NCI-H2196 (cell line): ENCODE data around the gene FAM181A.

Experiments
- DNase-seq: peaks from one replicate; lab custom pipeline; 2025; ENCODE audit not compliant: unreplicated experiment; lab: John Stamatoyannopoulos, UW

FAM181A gene

GRCh38 chr14:93928184-93929047 is 1.3 kb downstream of the FAM181A start:
- DNase-seq: no peak

- no peak for DNase-seq
Observed at GRCh38 chr14:93929048-93929535, 1.9 kb downstream of the FAM181A start.

DNA sequence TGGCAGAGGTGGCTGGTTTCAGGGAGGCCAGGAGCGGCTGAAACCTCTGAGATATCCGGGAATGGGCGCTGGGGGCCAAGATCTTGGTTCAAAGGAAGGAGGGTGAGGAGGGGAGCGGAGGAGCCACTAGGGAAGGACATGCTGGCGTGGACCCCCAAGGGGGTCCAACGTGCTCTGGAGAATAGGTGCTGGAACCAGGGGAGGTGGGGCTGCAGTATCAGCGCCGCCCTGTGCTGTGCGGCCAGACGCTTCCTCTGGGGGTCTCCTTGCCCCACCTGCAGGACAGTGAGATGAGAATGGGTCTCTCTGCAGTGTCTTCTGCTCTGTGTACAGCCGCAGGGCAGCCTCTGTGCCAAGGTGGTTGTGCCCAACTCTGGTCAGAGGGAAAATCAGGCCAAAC is 2.5 kb downstream of the FAM181A start:
- no peak for DNase-seq

GRCh38 chr14:93930296-93930988 is 3.3 kb downstream of the FAM181A start:
- DNase-seq: no peak

GRCh38 chr14:93930989-93931307 is 3.8 kb downstream of the FAM181A start:
- DNase-seq: no peak

GRCh38 chr14:93932642-93933041 is 5.5 kb downstream of the FAM181A start:
- no peak for DNase-seq

DNA sequence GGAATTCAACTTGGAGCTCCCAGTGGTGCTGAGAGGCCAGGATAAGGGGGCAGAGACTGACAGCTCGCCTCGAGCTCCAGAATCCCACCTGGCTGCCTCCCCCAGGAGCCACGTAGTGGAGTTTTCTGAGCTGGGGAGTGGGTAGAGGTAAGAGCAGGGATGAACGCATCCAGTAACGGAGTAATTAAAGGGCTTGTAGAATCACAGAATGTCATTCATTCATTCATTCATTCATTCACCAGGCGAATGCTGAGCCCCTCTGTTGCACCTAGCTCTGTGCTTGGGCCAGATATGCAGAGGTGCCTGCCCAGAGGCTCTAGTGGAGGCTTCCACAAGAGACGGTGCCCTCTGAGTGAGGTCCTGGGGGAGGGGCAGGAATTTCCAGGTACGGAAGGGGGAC is 8.1 kb downstream of the FAM181A start:
- DNase-seq: no peak

DNA sequence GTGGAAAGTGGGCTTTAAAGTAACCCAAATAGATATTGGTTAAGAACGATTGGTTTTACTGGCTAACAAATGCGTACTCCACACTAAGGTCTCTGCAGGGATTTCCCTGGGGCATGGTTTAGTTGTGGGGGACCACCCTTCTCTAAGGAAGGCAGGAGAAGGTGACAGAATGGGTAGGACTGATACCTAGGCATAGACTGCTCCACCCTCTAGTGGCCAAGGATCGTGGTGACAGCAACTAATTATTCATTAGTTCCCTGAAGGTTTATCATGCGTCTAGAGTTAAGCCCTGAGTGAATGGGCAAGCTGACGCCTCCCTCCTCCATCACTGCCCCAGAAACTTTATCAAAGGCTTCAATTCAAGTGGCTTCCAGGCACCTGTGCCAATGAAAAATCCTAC is 9.1 kb downstream of the FAM181A start:
- peak; percentile 3 for DNase-seq

GRCh38 chr14:93936926-93937325 is 9.8 kb downstream of the FAM181A start:
- no peak for DNase-seq

GRCh38 chr14:93937519-93937918 is 10.4 kb downstream of the FAM181A start:
- no peak for DNase-seq

DNA sequence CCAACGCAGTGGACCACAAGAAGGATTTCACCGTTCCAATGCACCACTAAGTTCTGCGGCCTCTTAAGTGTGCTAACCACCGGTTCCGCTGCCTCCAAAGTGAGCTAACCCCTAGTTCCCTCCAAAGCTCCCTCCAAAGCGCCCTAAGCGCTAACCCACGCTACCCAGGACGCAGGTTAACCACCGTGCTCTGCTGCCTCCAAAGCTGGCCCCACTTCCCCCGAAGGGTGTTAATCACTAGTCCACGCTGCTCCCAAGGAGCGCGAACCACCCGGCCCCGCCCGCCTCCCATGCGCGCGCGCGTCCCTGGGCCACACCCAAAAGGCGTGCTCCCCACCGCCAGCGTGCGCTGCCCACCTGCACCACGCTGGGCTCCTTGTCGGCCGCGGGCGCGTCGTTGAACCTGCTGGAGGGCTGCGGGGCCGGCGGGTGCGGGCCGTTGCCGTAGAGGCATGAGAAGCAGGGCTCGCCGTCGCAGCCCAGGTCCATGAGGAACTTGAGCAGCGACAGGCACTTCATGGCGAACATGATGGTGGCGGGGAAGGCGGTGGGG is 11.7 kb downstream of the FAM181A start:
- no peak for DNase-seq

GRCh38 chr14:93939304-93940229 is 12.4 kb downstream of the FAM181A start:
- DNase-seq: no peak

DNA sequence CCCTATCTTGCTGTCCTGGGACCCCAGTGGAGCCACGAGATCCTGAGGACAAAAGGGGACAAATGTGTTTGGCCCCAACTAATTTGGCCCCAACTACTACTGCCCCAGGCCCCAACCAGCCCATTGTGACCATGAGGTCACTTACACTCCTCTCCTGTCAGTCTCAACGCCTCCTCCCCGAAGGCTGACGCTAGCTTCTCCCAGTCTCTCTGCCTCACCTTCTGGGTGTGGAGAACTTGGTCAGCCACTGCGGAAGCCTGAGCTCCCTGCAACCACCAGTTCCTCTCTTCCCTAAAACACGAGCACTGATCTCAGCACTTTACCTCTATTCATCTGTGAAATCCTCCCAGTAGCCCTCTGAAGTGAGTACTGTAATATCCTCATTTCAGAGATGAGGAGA is 13.3 kb downstream of the FAM181A start:
- DNase-seq: no peak

GRCh38 chr14:93941293-93941910 is 14.3 kb downstream of the FAM181A start:
- peak; percentile 66 for DNase-seq

- DNase-seq: no peak
Observed at GRCh38 chr14:93943052-93943451, 15.9 kb downstream of the FAM181A start.

GRCh38 chr14:93943930-93944329 is 16.8 kb downstream of the FAM181A start:
- no peak for DNase-seq

DNA sequence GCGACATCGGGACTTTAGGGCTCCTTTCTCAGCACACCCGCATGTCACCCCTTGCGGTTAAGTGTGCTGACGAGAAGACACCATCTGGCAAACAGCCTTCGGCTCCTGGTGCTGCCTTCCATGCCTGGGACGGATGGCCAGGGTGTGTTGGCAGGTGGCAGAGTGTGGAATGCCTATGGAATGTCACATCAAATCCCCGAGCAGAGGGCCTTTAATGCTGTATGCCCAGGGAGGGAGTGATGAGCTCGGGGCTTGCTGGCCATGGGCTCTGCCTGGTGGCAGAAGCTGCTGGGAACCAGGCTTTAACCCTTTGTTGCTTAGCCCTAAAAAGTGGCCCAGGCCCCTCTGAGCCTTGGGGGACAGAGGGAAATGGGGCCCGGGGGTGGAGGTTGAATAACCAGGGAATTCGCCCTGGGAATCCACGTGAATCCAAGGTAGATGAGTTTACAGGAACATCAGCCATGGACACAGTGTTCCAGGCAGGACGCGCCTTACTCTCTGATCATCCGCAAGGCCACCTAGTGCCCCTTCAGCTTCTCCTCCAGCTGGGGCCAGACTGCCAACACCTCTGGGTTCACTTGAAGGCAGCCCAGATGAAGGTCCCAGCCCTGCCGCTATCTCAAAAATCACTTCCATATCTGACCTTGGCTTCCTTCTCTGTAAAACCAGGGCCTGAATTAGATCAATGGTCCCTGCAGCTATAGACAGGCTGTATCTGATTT is 17.4 kb downstream of the FAM181A start:
- DNase-seq: no peak

DNA sequence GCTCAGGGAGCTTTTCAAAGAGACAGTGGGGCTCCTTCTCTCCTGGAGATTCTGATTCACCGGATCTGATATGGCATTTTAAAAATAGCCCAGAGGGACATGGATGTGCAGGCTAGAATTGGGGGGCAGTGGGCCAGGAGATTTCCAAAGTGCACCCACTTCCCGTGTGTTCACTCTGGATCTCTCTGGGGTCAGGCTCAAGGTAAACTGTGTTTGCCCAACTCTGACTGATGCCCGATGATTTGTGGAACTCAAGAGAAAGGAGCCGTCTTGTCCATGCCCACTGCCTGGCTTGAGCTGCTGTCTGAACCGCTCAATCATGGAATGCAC is 17.9 kb downstream of the FAM181A start:
- DNase-seq: no peak

DNA sequence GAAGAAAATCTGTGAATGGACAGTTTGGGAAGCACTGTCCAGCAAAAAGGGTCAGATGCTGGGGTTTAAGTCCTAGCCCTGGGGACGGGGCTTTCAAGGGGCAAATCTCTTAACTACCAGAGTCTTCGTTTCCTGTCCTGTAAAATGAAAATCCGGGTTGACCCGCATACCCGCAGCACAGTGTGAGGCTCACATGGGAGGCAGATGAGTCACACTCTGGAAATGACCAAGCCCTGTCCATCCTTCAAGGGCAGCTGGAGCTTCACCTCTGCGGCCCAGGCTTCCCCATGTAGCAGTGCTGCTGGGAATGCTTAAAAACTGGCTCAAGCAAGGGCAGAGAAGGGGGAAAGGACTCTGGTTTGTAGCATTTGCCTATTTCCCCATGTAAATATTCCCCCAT is 19.0 kb downstream of the FAM181A start:
- DNase-seq: no peak

- no peak for DNase-seq
Observed at GRCh38 chr14:93946541-93947090, 19.5 kb downstream of the FAM181A start.
